HEK293T (cell line): ENCODE measurements around the gene MAP2K7.

Experiments used
- BHLHE40 ChIP-seq: fragments of 450-650 bp; IDR thresholded peaks from 2 replicates; pipeline ENCODE4 v1.6.1; 2016; ENCODE audit warnings: mild to moderate bottlenecking, moderate library complexity, borderline replicate concordance
- FOXA1 ChIP-seq: fragments of 450-650 bp; IDR thresholded peaks from 2 replicates; pipeline ENCODE4 v1.6.1; 2016; ENCODE audit warnings: mild to moderate bottlenecking
- FOXK2 ChIP-seq: fragments of 450-650 bp; IDR thresholded peaks from 2 replicates; pipeline ENCODE4 v1.6.1; 2016; ENCODE audit warnings: mild to moderate bottlenecking
- FOXM1 ChIP-seq: fragments of 450-650 bp; IDR thresholded peaks from 2 replicates; pipeline ENCODE4 v1.6.1; 2017; ENCODE audit warnings: mild to moderate bottlenecking, borderline replicate concordance
- SP1 ChIP-seq: fragments of 450-650 bp; IDR thresholded peaks from 2 replicates; pipeline ENCODE4 v1.6.1; 2017
- SUZ12 ChIP-seq: fragments of 450-650 bp; IDR thresholded peaks from 2 replicates; pipeline ENCODE4 v1.6.1; 2016; ENCODE audit warnings: mild to moderate bottlenecking
- TARDBP ChIP-seq: fragments of 450-650 bp; IDR thresholded peaks from 2 replicates; pipeline ENCODE4 v1.6.1; 2016
- ZNF384 ChIP-seq: fragments of 450-650 bp; IDR thresholded peaks from 2 replicates; pipeline ENCODE4 v1.6.1; 2016

DNA sequence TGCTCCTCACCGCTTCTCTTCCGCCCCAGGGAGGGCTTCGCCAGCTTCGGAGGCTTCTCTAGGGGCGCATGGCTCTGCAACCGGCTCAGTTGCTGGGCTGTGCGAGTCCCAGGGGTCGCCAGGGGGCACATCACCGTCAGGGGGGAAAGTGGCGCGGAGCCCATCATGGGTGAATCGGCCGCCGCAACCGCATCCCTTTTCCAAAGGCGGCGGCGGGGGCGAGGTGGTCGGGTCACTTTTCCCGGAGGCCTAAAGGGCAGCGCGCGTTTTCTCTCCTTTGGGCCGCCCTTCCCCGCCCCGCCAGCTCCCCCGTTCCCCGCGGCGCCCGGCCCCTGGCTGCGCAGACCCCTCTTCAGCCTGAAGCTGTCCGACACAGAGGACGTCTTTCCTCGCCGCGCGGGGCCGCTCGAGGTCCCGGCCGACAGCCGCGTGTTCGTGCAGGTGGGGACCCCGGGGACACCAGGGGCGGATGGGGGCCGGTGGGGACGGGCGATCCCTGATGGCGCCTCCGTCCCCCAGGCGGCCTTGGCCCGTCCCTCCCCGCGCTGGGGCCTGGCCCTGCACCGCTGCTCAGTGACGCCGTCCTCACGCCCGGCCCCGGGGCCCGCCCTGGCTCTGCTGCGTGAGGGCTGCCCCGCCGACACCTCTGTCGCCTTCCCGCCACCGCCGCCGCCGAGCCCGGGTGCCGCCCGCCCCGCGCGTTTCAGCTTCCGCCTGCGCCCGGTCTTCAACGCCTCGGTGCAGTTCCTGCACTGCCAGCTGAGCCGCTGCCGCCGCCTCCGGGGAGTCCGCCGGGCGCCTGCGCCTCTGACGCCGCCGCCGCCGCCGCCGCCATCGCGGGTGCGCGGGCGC is 12.7 kb downstream of the MAP2K7 start:
- TF ChIP-seq TARDBP (no peak), FOXM1 (no peak), ZNF384 (no peak), SP1 (no peak), SUZ12 (no peak), FOXK2 (no peak), FOXA1 (no peak), BHLHE40 (no peak)
